RWPE1 (cell line): Measurements from ENCODE around the gene MRPL38.
"Not testable (repeated sequence)": the region's sequence is repeated elsewhere in the genome, so short reads cannot be mapped to it uniquely, and the experiment has no call there.

Source experiments
- CTCF ChIA-PET: fragments of 350-600 bp; sonication (Branson Sonifier 250); formaldehyde crosslinking; extraction: SDS; loops from one replicate; lab custom pipeline; 2021; lab: Yijun Ruan, JAX
- POLR2A ChIA-PET: fragments of 400-600 bp; formaldehyde crosslinking; extraction: SDS; loops from one replicate; lab custom pipeline; 2020; ENCODE audit warnings: antibody characterized with exemption; ENCODE audit not compliant: low non-redundant PET; lab: Yijun Ruan, JAX
- DNase-seq: peaks from one replicate; pipeline ENCODE4 v3.0.0; 2012; ENCODE audit warnings: low spot score
- H3K27ac ChIP-seq: fragments of 450-650 bp; 2 replicates; pipeline ENCODE4 v1.5.1; 2017
- CTCF ChIP-seq: fragments of 450-650 bp; conservative IDR thresholded peaks from 2 replicates; pipeline ENCODE4 v1.5.1; 2017; ENCODE audit warnings: low read depth, mild to moderate bottlenecking

The MRPL38 gene

GRCh38 chr17:75872434-75873351 lies 32.0 kb downstream of the MRPL38 start:
- H3K27ac ChIP-seq = peak overlapping the region; percentile 98
- DNase-seq = peak; percentile 80
- TF ChIP-seq CTCF = no peak
- ChIA-PET CTCF (interaction anchor here (0.5 to 0.7 kb wide), 3 partner anchors 10 to 107 kb away, joined by 3 read pairs; no protein-coding TSS in a partner anchor), POLR2A (interaction anchor here (0.5 to 1.3 kb wide), 3 partner anchors 10 to 30 kb away, joined by 3 to 7 read pairs (median 5); partner anchors contain the start of gene WBP2)

- CTCF ChIA-PET, DNase-seq: not testable (repeated sequence)
- peak overlapping the region; percentile 98 for H3K27ac ChIP-seq
- POLR2A ChIA-PET = interaction anchor here (0.6 to 1.0 kb wide), 2 partner anchors 15 to 34 kb away, joined by 3 read pairs; partner anchors contain the start of gene WBP2
Observed at GRCh38 chr17:75870228-75870627, 34.5 kb downstream of the MRPL38 start.

GRCh38 chr17:75869282-75870141 lies 35.2 kb downstream of the MRPL38 start:
- CTCF ChIA-PET = interaction anchor here (0.6 kb wide), 1 partner anchor 10 kb away, joined by 3 read pairs; no protein-coding TSS in a partner anchor
- peak overlapping the region; percentile 98 for H3K27ac ChIP-seq
- TF ChIP-seq CTCF = no peak
- POLR2A ChIA-PET = interaction anchor here (0.6 to 1.0 kb wide), 2 partner anchors 14 to 35 kb away, joined by 3 read pairs; partner anchors contain the start of gene WBP2
- DNase-seq = no peak

- peak overlapping the region; percentile 98 for H3K27ac ChIP-seq
- POLR2A ChIA-PET, DNase-seq, CTCF ChIA-PET: not testable (repeated sequence)
Observed at GRCh38 chr17:75868730-75869281, 35.9 kb downstream of the MRPL38 start.

- POLR2A ChIA-PET, DNase-seq: not testable (repeated sequence)
- H3K27ac ChIP-seq = peak overlapping the region; percentile 83
- CTCF ChIA-PET = interaction anchor here (0.6 kb wide), 1 partner anchor 834 kb away, joined by 4 read pairs; no protein-coding TSS in a partner anchor
Observed at GRCh38 chr17:75865404-75866188, 39.1 kb downstream of the MRPL38 start.

- peak overlapping the region; percentile 83 for H3K27ac ChIP-seq
- CTCF ChIA-PET = interaction anchor here (0.6 kb wide), 2 partner anchors 16 to 835 kb away, joined by 4 read pairs; no protein-coding TSS in a partner anchor
- POLR2A ChIA-PET = interaction anchor here (0.6 kb wide), 1 partner anchor 22 kb away, joined by 3 read pairs; no protein-coding TSS in a partner anchor
- DNase-seq = not testable (repeated sequence)
Observed at GRCh38 chr17:75864887-75865286, 39.8 kb downstream of the MRPL38 start.

GRCh38 chr17:75864448-75864871 lies 40.2 kb downstream of the MRPL38 start:
- POLR2A ChIA-PET = interaction anchor here (0.6 kb wide), 1 partner anchor 22 kb away, joined by 3 read pairs; no protein-coding TSS in a partner anchor
- H3K27ac ChIP-seq = peak overlapping the region; percentile 83
- no peak for TF ChIP-seq CTCF
- DNase-seq = no peak
- CTCF ChIA-PET = interaction anchor here (0.6 kb wide), 1 partner anchor 15 kb away, joined by 4 read pairs; no protein-coding TSS in a partner anchor
